ENCODE results near the gene HOXC10. TPM values are rescaled to one million over a fixed set of nuclear protein-coding genes. Genes with fewer than 3 reads are reported as not detected.

HOXC10 gene
- total and polyA plus RNA-seq, 2 experiments from 2014 or later, result 0.23 to 1.7 TPM

DNA sequence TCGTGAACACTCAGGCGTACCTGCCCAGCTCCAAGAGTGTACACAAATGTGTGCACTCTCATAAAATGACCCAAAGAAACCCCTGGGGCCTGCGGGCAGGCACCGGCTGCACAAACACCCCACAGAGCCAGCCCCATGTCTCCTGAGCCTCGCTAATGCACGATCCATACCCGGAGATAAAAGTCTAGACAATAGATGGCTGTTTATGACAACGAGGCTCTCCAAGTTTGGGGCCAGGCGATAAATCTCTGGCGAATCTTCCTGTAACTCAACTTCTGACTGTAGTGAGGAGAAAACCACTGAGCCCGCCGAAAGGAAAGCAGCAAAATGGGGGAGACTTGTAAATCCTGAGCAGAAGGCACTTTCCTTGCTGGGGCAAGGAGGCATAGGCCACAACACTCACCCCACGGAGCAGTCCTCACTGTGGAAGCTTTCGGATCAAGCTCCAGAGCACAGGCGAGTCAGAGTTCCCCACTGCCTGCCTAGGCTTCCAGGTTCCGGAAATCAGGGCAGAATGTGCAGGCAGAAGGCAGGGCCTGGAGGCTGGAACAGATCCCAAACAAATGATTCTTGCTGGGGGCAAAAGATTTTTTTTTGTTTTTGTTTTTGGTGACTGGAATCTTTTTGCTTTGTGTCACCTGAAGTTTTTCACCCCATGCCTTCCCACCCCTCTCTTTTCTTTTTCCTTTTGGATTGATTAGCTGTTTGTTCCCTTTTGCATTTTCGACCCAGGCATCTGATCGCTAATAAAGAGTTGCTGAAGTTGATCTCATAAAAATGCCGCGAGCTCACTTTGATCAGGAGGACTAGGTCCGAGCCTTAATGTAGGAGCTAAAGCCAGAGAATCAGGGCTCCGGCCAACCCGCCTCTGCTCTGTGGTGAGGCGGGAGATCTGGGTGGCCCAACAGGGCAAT is 16.5 kb upstream of the HOXC10 start:
- H3K9me3 ChIP-seq (ENCODE audit: low read depth), result no peaks in the 10 kb centered on the region
- WGBS (ENCODE audit: low lambda C conversion rate, missing lambda C conversion rate), result 27% methylated on average over 24 of the region's 24 CpGs
- peaks cover 100% of the 10 kb centered on the region for H3K27me3 ChIP-seq
- H3K4me2 ChIP-seq, result peak overlapping the region; percentile 69
- H3K4me3 ChIP-seq, result no peak overlapping the region
- H2AFZ ChIP-seq, result no peak overlapping the region
- H3K27ac ChIP-seq, result peak overlapping the region; percentile 63
- no peaks in the 10 kb centered on the region for H3K36me3 ChIP-seq (replicated peaks; ENCODE audit: insufficient read depth, low read depth)
- DNase-seq (ENCODE audit: low spot score), result no peak
- H4K20me1 ChIP-seq (ENCODE audit: insufficient read depth, poor library complexity, severe bottlenecking), result no peaks in the 10 kb centered on the region
- TF ChIP-seq, protein P1, sequence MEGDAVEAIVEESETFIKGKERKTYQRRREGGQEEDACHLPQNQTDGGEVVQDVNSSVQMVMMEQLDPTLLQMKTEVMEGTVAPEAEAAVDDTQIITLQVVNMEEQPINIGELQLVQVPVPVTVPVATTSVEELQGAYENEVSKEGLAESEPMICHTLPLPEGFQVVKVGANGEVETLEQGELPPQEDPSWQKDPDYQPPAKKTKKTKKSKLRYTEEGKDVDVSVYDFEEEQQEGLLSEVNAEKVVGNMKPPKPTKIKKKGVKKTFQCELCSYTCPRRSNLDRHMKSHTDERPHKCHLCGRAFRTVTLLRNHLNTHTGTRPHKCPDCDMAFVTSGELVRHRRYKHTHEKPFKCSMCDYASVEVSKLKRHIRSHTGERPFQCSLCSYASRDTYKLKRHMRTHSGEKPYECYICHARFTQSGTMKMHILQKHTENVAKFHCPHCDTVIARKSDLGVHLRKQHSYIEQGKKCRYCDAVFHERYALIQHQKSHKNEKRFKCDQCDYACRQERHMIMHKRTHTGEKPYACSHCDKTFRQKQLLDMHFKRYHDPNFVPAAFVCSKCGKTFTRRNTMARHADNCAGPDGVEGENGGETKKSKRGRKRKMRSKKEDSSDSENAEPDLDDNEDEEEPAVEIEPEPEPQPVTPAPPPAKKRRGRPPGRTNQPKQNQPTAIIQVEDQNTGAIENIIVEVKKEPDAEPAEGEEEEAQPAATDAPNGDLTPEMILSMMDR (IDR thresholded peaks at IDR 0.05; ENCODE audit: poor library complexity), result no peak
- no peak for TF ChIP-seq EZH2 (IDR thresholded peaks at IDR 0.05; ENCODE audit: borderline replicate concordance)
- TF ChIP-seq EZH2phosphoT487 (IDR thresholded peaks at IDR 0.05; ENCODE audit: low read depth, severe bottlenecking, unreplicated experiment), result no peak
- no peaks in the 10 kb centered on the region for H3K9me2 ChIP-seq (replicated peaks; ENCODE audit: insufficient read depth)
- H3K79me2 ChIP-seq, result no peaks in the 10 kb centered on the region
- H3K4me1 ChIP-seq (ENCODE audit: insufficient read depth), result no peaks in the 10 kb centered on the region

DNA sequence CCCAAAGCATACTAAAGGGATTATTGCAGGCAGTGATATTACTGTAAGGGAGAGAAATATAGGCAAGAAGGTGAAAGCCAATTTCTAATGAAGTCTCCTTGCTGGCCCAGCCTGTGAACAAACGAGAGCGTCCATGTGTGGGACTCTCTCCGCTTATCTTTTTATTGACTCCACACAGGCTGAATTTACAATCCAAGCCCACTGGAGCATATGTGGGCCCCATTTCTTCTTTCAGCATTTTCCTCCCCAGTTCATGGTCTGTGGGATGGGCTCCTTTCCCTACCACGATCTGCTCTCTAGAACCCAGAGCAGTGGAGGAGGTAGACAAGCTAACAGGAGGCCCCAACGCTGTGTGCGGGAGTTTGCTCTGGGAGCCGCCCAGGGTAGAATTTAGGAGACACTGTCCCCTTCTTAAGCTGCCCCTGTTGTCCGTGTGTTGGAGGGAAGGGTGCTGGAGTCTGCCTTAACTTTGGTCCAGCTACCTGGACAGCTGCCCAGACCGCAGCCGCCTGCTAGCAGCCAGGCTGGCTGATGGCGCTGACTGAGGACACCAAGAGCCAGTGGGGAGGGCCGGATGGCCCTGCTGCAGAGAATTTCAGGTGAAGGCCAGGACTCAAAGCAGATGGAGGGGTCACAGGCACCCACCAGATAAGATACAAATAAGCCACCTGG is 15.2 kb upstream of the HOXC10 start:
- no peak overlapping the region for H2AFZ ChIP-seq
- no peaks in the 10 kb centered on the region for H3K36me3 ChIP-seq (replicated peaks; ENCODE audit: insufficient read depth, low read depth)
- H4K20me1 ChIP-seq (ENCODE audit: insufficient read depth, poor library complexity, severe bottlenecking), result no peaks in the 10 kb centered on the region
- TF ChIP-seq EZH2 (IDR thresholded peaks at IDR 0.05; ENCODE audit: borderline replicate concordance) (peak; percentile 15), EZH2phosphoT487 (IDR thresholded peaks at IDR 0.05; ENCODE audit: low read depth, severe bottlenecking, unreplicated experiment) (no peak)
- TF ChIP-seq, protein P1 (IDR thresholded peaks at IDR 0.05; ENCODE audit: poor library complexity), result no peak
- no peaks in the 10 kb centered on the region for H3K79me2 ChIP-seq
- H3K4me1 ChIP-seq (ENCODE audit: insufficient read depth), result peaks cover 12% of the 10 kb centered on the region
- no peak for DNase-seq (ENCODE audit: low spot score)
- peaks cover 100% of the 10 kb centered on the region for H3K27me3 ChIP-seq
- no peaks in the 10 kb centered on the region for H3K9me3 ChIP-seq (ENCODE audit: low read depth)
- no peak overlapping the region for H3K4me3 ChIP-seq
- H3K27ac ChIP-seq, result no peak overlapping the region
- no peak overlapping the region for H3K4me2 ChIP-seq
- H3K9me2 ChIP-seq (replicated peaks; ENCODE audit: insufficient read depth), result no peaks in the 10 kb centered on the region
- WGBS (ENCODE audit: low lambda C conversion rate, missing lambda C conversion rate), result 47% methylated on average over 12 of the region's 12 CpGs

DNA sequence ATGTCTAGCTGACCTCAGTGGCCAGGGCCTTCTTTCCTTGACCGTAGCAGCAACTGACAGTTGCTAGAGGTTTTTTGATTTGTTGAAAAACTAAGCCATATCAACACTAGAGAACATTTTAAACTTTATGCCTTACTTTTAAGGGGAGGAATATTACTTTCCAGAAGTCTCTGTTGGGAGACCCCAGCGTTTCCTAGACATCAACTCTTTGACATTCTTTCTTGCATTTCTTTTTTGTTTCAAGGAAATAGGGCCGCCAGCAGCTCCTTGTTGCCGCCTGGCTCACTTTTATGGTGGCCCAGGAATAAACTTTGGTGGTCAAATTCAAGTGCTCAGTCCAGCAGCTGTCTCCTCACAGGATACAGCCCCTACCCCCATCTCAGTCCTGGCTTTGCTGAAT is 14.5 kb upstream of the HOXC10 start:
- TF ChIP-seq EZH2phosphoT487 (IDR thresholded peaks at IDR 0.05; ENCODE audit: low read depth, severe bottlenecking, unreplicated experiment), result no peak
- peak; percentile 15 for TF ChIP-seq EZH2 (IDR thresholded peaks at IDR 0.05; ENCODE audit: borderline replicate concordance)
- Histone ChIP-seq H4K20me1 (ENCODE audit: insufficient read depth, poor library complexity, severe bottlenecking) (no peaks in the 10 kb centered on the region), H3K9me3 (ENCODE audit: low read depth) (no peaks in the 10 kb centered on the region), H3K4me2 (no peak overlapping the region), H3K9me2 (replicated peaks; ENCODE audit: insufficient read depth) (no peaks in the 10 kb centered on the region), H3K4me3 (no peak overlapping the region), H3K27me3 (peaks cover 98% of the 10 kb centered on the region), H2AFZ (no peak overlapping the region), H3K4me1 (ENCODE audit: insufficient read depth) (peaks cover 14% of the 10 kb centered on the region), H3K27ac (no peak overlapping the region), H3K36me3 (replicated peaks; ENCODE audit: insufficient read depth, low read depth) (no peaks in the 10 kb centered on the region), H3K79me2 (no peaks in the 10 kb centered on the region)
- no peak for DNase-seq (ENCODE audit: low spot score)
- 40% methylated on average over 4 of the region's 4 CpGs for WGBS (ENCODE audit: low lambda C conversion rate, missing lambda C conversion rate)

DNA sequence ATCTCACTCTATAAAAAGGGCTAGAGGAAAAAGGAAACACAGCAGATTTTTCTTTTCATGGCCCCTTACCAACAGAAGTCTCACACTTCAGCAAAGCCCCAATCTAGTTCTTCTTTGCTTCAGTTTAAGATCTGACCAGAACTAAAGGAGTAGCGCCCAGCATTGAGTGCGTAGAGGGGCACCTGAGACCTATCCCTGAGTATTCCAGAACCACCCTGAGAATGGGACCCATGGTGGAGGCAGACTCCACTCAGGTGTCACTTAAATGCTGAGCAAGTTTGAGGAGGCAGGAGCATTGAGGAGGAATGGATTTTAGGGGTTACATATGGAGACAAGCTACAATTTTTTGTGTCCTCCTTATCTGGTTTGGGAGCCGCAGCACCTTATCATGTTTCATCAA is 13.8 kb upstream of the HOXC10 start:
- H3K79me2 ChIP-seq, result no peaks in the 10 kb centered on the region
- TF ChIP-seq, protein P1 (IDR thresholded peaks at IDR 0.05; ENCODE audit: poor library complexity), result no peak
- peak; percentile 30 for TF ChIP-seq EZH2phosphoT487 (IDR thresholded peaks at IDR 0.05; ENCODE audit: low read depth, severe bottlenecking, unreplicated experiment)
- peak; percentile 7 for TF ChIP-seq EZH2 (IDR thresholded peaks at IDR 0.05; ENCODE audit: borderline replicate concordance)
- H3K36me3 ChIP-seq (replicated peaks; ENCODE audit: insufficient read depth, low read depth), result no peaks in the 10 kb centered on the region
- no peak for DNase-seq (ENCODE audit: low spot score)
- H4K20me1 ChIP-seq (ENCODE audit: insufficient read depth, poor library complexity, severe bottlenecking), result no peaks in the 10 kb centered on the region
- H2AFZ ChIP-seq, result no peak overlapping the region
- H3K4me1 ChIP-seq (ENCODE audit: insufficient read depth), result peaks cover 14% of the 10 kb centered on the region
- H3K27me3 ChIP-seq, result peaks cover 98% of the 10 kb centered on the region
- no peaks in the 10 kb centered on the region for H3K9me3 ChIP-seq (ENCODE audit: low read depth)
- H3K27ac ChIP-seq, result no peak overlapping the region
- no peak overlapping the region for H3K4me3 ChIP-seq
- H3K4me2 ChIP-seq, result no peak overlapping the region
- H3K9me2 ChIP-seq (replicated peaks; ENCODE audit: insufficient read depth), result no peaks in the 10 kb centered on the region
- WGBS (ENCODE audit: low lambda C conversion rate, missing lambda C conversion rate), result 77% methylated on average over 3 of the region's 3 CpGs

Data from hepatocyte (in vitro differentiated cells).